ENCODE data around the gene KIF14. TPM values are rescaled to one million over a fixed set of nuclear protein-coding genes. Genes with fewer than 3 reads are reported as not detected.

The KIF14 gene
- total and polyA plus RNA-seq, 2 of the 13 experiments (the other 11 are each of a cell fraction or from before 2014, with no cell fraction given): 3.3 to 11.2 TPM

GRCh38 chr1:200620273-200621131, at the start of gene KIF14 (continued):
- no peak for TF ChIP-seq AFF4 (CRISPR knock-in tag; IDR thresholded peaks at IDR 0.05)
- TF ChIP-seq POGK (CRISPR knock-in tag; conservative IDR thresholded peaks at IDR 0.05): peak; percentile 63; the same call in 1 of the 2 replicates
- 0 out of 2 replicates have a peak, but pooled peaks have one; percentile 6 for TF ChIP-seq CEBPG (CRISPR knock-in tag; IDR thresholded peaks at IDR 0.05)
- TF ChIP-seq ZNF878 (CRISPR knock-in tag; IDR thresholded peaks at IDR 0.05): peak; percentile 70; the same call in 1 of the 2 replicates
- TF ChIP-seq KDM1A (CRISPR knock-in tag; IDR thresholded peaks at IDR 0.05): no peak
- TF ChIP-seq ZFP90 (CRISPR knock-in tag; IDR thresholded peaks at IDR 0.05; ENCODE audit: borderline replicate concordance): peak; percentile 28; the same call in 1 of the 2 replicates
- TF ChIP-seq ZNF547 (CRISPR knock-in tag; IDR thresholded peaks at IDR 0.05): peak; percentile 51; the same call in 1 of the 2 replicates
- no peak for TF ChIP-seq ZSCAN21 (CRISPR knock-in tag; IDR thresholded peaks at IDR 0.05; ENCODE audit: borderline replicate concordance)
- TF ChIP-seq SP5 (CRISPR knock-in tag; IDR thresholded peaks at IDR 0.05; ENCODE audit: borderline replicate concordance, low read depth): peak; percentile 65
- 0 out of 2 replicates have a peak, but pooled peaks have one; percentile 22 for TF ChIP-seq ZNF563 (CRISPR knock-in tag; IDR thresholded peaks at IDR 0.05)
- TF ChIP-seq FOXA3 (CRISPR knock-in tag; IDR thresholded peaks at IDR 0.05): 0 out of 2 replicates have a peak, but pooled peaks have one; percentile 27
- TF ChIP-seq PRDM15 (CRISPR knock-in tag; IDR thresholded peaks at IDR 0.05): peak; percentile 98
- peak; percentile 81 for TF ChIP-seq MXD3 (CRISPR knock-in tag; IDR thresholded peaks at IDR 0.05)
- peak; percentile 85 for TF ChIP-seq PATZ1 (CRISPR knock-in tag; IDR thresholded peaks at IDR 0.05)
- TF ChIP-seq CBX1 (IDR thresholded peaks at IDR 0.05; ENCODE audit: low read depth): peak; percentile 36
